ENCODE data around the gene KIAA1671. TPM values are rescaled to one million over a fixed set of nuclear protein-coding genes. Genes with fewer than 3 reads are reported as not detected.
A peak's percentile ranks its signal among the peaks of the same experiment; 100 is the strongest.

KIAA1671 gene
- total RNA-seq, 1 experiment from 2014 or later = 68.1 TPM

DNA sequence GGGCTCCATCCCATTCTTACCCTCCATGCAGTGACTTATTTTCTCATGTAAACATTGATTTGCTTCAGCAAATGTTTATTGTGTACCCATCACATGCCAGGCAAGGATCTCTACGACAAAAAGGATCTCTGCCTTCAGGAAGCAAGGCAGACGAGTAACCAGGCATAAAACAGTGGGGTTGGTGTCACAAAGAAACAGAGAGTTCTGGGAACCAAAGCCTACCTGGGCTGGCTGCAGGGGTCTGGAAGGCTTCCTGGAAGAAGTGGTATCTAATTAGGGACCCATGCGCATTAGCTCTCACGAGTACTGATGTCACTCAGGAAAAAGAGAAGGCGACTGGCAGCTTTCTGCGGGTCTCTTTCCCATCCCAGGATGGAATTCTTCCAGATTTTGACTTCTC, 44.5 kb downstream of the KIAA1671 start:
- TF ChIP-seq, protein P1, sequence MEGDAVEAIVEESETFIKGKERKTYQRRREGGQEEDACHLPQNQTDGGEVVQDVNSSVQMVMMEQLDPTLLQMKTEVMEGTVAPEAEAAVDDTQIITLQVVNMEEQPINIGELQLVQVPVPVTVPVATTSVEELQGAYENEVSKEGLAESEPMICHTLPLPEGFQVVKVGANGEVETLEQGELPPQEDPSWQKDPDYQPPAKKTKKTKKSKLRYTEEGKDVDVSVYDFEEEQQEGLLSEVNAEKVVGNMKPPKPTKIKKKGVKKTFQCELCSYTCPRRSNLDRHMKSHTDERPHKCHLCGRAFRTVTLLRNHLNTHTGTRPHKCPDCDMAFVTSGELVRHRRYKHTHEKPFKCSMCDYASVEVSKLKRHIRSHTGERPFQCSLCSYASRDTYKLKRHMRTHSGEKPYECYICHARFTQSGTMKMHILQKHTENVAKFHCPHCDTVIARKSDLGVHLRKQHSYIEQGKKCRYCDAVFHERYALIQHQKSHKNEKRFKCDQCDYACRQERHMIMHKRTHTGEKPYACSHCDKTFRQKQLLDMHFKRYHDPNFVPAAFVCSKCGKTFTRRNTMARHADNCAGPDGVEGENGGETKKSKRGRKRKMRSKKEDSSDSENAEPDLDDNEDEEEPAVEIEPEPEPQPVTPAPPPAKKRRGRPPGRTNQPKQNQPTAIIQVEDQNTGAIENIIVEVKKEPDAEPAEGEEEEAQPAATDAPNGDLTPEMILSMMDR (IDR thresholded peaks at IDR 0.05; ENCODE audit: unreplicated experiment) = no peak
- H3K9me3 Mint-ChIP-seq (ENCODE audit: unreplicated experiment) = no peaks in the 10 kb centered on the region
- H3K36me3 Mint-ChIP-seq (ENCODE audit: insufficient read depth, unreplicated experiment) = peaks cover 24% of the 10 kb centered on the region
- no peak for DNase-seq (ENCODE audit: unreplicated experiment)
- H3K27ac Mint-ChIP-seq (ENCODE audit: low read depth, unreplicated experiment) = peak overlapping the region; percentile 73
- ChIA-PET CTCF (interaction anchor here (0.6 to 8.6 kb wide), 7 partner anchors 22 to 60 kb away, joined by 3 to 57 read pairs (median 4); no protein-coding TSS in a partner anchor), POLR2A (interaction anchor here (0.8 to 23.0 kb wide), 3 partner anchors 10 to 52 kb away, joined by 3 to 468 read pairs (median 5); no protein-coding TSS in a partner anchor)
- BruUV-seq (replicated peaks) = no TSS peak
- H3K4me1 Mint-ChIP-seq (ENCODE audit: insufficient read depth, unreplicated experiment) = peaks cover 53% of the 10 kb centered on the region
- intact Hi-C loops (cut with micrococcal nuclease) = no loop called here
- H3K27me3 Mint-ChIP-seq (ENCODE audit: insufficient read depth, unreplicated experiment) = no peaks in the 10 kb centered on the region
- no peak overlapping the region for H3K4me3 Mint-ChIP-seq (ENCODE audit: unreplicated experiment)

DNA sequence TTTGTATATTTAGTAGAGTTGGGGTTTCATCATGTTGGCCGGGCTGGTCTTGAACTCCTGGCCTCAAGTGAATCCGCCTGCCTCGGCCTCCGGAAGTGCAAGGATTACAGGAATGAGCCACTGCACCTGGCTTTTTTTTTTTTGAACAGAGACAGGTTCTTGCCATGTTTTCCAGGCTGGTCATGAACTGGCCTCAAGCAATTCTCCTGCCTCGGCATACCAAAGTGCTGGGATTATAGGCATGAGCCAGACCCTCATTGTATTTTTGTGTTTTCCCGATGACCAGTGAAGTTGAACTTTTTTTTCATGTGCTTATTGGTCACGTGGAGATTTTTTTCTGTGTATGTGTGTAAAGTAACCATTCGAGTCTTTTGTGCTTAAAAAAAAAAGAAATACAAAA, 48.2 kb downstream of the KIAA1671 start:
- Mint-ChIP-seq H3K36me3 (ENCODE audit: insufficient read depth, unreplicated experiment) (peaks cover 13% of the 10 kb centered on the region), H3K9me3 (ENCODE audit: unreplicated experiment) (no peaks in the 10 kb centered on the region), H3K27me3 (ENCODE audit: insufficient read depth, unreplicated experiment) (no peaks in the 10 kb centered on the region), H3K4me1 (ENCODE audit: insufficient read depth, unreplicated experiment) (peaks cover 33% of the 10 kb centered on the region), H3K27ac (ENCODE audit: low read depth, unreplicated experiment) (no peak overlapping the region), H3K4me3 (ENCODE audit: unreplicated experiment) (no peak overlapping the region)
- TF ChIP-seq, protein P1 (IDR thresholded peaks at IDR 0.05; ENCODE audit: unreplicated experiment) = no peak
- ChIA-PET POLR2A (interaction anchor here (0.8 kb wide), 1 partner anchor 403 kb away, joined by 4 read pairs; no protein-coding TSS in a partner anchor), CTCF (interaction anchor here (0.6 kb wide), 1 partner anchor 18 kb away, joined by 3 read pairs; no protein-coding TSS in a partner anchor)
- BruUV-seq (replicated peaks) = no TSS peak
- no peak for DNase-seq (ENCODE audit: unreplicated experiment)
- intact Hi-C loops (cut with micrococcal nuclease) = no loop called here

DNA sequence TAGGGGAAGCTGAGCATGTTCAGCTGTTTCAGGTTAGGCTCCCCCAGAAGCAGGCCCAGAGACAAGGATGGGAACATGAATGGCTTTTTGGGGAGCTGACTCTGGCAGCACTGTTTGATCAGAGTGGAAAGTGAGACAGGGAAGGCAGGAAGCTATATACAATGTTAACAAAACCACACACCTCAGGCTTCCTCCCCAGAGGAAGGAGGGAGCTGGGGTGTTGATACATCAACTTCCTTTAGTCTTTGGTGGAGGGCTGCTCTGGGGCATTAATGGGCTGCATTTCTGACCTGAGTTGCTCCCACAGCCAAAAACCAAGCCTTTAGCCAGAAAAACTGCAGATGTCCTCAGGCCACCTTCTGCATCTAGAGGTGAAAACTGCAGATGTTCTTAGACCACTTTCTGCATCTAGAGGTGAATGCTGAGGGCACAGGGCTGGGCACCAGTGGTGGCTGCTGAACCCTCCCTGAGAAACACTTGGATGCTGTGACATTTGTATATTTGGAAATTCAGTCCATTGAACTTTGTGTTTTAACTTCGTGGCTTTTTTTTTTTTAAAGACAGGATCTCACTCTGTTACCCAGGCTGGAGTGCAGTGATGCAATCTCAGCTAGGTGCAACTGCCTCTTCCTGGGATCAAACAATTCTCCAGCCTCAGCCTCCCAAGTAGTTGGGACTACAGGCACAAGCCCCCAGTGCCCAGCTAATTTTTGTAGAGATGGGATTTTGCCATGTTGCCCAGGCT, 49.9 kb downstream of the KIAA1671 start:
- BruUV-seq (replicated peaks) = no TSS peak
- Mint-ChIP-seq H3K27ac (ENCODE audit: low read depth, unreplicated experiment) (no peak overlapping the region), H3K27me3 (ENCODE audit: insufficient read depth, unreplicated experiment) (no peaks in the 10 kb centered on the region), H3K9me3 (ENCODE audit: unreplicated experiment) (no peaks in the 10 kb centered on the region), H3K4me1 (ENCODE audit: insufficient read depth, unreplicated experiment) (peaks cover 17% of the 10 kb centered on the region), H3K4me3 (ENCODE audit: unreplicated experiment) (no peak overlapping the region), H3K36me3 (ENCODE audit: insufficient read depth, unreplicated experiment) (peaks cover 19% of the 10 kb centered on the region)
- DNase-seq (ENCODE audit: unreplicated experiment) = no peak
- intact Hi-C loops (cut with micrococcal nuclease) = no loop called here
- ChIA-PET POLR2A (interaction anchor here (1.1 kb wide), 1 partner anchor 11 kb away, joined by 5 read pairs; no protein-coding TSS in a partner anchor), CTCF (interaction anchor here (0.9 kb wide), 1 partner anchor 46 kb away, joined by 3 read pairs; no protein-coding TSS in a partner anchor)
- TF ChIP-seq, protein P1 (IDR thresholded peaks at IDR 0.05; ENCODE audit: unreplicated experiment) = no peak

DNA sequence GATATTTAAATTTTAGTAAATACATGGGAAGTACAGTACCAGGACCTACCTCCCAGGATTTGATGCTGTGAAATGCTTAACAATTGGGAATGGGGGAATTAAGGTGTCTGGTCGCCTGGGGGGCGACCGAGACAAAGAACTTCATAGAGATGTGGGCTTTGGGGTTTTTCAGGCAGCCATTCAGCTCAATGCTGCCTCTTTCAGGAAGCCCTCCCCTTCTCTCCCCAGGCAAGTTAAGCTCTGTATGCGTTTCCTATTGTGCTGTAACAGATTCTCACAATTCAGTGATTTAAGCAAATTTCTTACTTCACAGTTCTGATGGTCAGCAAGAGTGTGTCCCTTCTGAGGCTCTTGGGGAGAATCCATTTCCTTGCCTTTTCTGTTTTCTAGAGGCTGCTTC, 53.8 kb downstream of the KIAA1671 start:
- peaks cover 26% of the 10 kb centered on the region for H3K36me3 Mint-ChIP-seq (ENCODE audit: insufficient read depth, unreplicated experiment)
- no peaks in the 10 kb centered on the region for H3K9me3 Mint-ChIP-seq (ENCODE audit: unreplicated experiment)
- H3K4me1 Mint-ChIP-seq (ENCODE audit: insufficient read depth, unreplicated experiment) = peaks cover 20% of the 10 kb centered on the region
- DNase-seq (ENCODE audit: unreplicated experiment) = no peak
- no TSS peak for BruUV-seq (replicated peaks)
- POLR2A ChIA-PET = interaction anchor here (0.7 kb wide), 1 partner anchor 23 kb away, joined by 3 read pairs; no protein-coding TSS in a partner anchor
- H3K27me3 Mint-ChIP-seq (ENCODE audit: insufficient read depth, unreplicated experiment) = no peaks in the 10 kb centered on the region
- no peak overlapping the region for H3K4me3 Mint-ChIP-seq (ENCODE audit: unreplicated experiment)
- TF ChIP-seq, protein P1 (IDR thresholded peaks at IDR 0.05; ENCODE audit: unreplicated experiment) = no peak
- intact Hi-C loops (cut with micrococcal nuclease) = no loop called here
- H3K27ac Mint-ChIP-seq (ENCODE audit: low read depth, unreplicated experiment) = no peak overlapping the region
- CTCF ChIA-PET = interaction anchor here (0.6 kb wide), 1 partner anchor 39 kb away, joined by 3 read pairs; no protein-coding TSS in a partner anchor

All from MCF 10A (cell line).